Measurements from ENCODE around the gene MUC6. TPM values are rescaled to one million over a fixed set of nuclear protein-coding genes. Genes with fewer than 3 reads are reported as not detected.

MUC6 gene
- total RNA-seq, 1 donor from 2014 or later, result not detected

DNA sequence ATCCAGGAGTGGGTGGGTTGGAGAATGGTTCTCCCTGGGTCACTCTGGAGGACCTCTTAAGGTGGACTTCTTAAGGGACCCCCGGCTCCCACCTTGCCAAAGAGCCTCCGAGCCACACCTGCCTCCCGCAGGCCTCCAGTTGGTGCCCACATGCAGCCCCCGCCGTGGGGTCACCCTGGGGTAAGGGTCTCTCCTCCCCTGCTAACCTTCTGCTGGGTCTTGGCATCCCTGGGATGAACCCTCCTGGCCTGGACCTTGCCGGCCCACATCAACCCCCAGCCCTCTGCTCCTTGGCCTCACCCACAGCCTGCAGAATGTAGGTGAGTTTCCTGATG is 12.5 kb upstream of the MUC6 start:
- peaks cover 2% of the 10 kb centered on the region for H3K9me3 Mint-ChIP-seq
- DNase-seq, result no peak
- H3K27ac Mint-ChIP-seq, result no peak overlapping the region
- intact Hi-C loops (cut with micrococcal nuclease), result no loop called here
- no peak for ATAC-seq (ENCODE audit: low read depth)
- no peaks in the 10 kb centered on the region for H3K4me1 Mint-ChIP-seq
- no peaks in the 10 kb centered on the region for H3K36me3 Mint-ChIP-seq (ENCODE audit: low read depth)
- H3K27me3 Mint-ChIP-seq, result peaks cover 10% of the 10 kb centered on the region
- H3K4me3 Mint-ChIP-seq, result no peak overlapping the region
- CTCF ChIA-PET, result no interaction called here
- POLR2A ChIA-PET, result no interaction called here
- TF ChIP-seq, protein P1, sequence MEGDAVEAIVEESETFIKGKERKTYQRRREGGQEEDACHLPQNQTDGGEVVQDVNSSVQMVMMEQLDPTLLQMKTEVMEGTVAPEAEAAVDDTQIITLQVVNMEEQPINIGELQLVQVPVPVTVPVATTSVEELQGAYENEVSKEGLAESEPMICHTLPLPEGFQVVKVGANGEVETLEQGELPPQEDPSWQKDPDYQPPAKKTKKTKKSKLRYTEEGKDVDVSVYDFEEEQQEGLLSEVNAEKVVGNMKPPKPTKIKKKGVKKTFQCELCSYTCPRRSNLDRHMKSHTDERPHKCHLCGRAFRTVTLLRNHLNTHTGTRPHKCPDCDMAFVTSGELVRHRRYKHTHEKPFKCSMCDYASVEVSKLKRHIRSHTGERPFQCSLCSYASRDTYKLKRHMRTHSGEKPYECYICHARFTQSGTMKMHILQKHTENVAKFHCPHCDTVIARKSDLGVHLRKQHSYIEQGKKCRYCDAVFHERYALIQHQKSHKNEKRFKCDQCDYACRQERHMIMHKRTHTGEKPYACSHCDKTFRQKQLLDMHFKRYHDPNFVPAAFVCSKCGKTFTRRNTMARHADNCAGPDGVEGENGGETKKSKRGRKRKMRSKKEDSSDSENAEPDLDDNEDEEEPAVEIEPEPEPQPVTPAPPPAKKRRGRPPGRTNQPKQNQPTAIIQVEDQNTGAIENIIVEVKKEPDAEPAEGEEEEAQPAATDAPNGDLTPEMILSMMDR (IDR thresholded peaks at IDR 0.05), result no peak

DNA sequence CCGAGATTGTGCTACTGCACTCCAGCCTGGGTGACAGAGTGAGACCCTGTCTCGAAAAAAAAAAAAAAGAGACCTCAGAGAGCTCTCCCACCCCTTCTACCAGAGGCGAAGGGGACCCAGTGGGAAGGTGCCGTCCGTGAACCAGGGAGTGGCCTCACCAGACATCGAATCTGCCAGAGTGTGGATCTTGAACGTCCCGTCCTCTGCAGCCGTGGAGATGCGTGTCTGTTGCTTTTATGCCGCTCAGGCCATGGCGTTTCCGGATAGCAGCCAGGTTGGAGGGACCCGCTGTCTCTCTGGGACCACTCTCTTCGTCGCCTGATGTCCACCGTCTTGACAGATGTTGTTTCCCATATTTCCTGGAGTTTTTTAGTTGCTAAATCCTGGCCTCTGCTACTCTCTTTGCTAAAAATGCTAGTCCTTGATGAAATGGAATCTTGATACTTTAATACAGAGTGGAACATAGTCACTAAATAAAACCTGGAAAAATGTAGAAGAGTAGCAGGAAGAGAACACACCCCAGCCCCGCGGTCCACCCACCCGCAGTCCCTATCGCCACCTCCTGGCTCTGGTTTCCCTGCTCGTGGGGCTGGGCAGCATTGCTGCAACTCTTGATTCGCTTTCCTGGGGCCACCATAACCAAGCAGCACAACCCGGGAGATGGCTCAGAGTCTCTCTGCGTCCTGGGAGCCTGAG is 12.0 kb upstream of the MUC6 start:
- Mint-ChIP-seq H3K27me3 (peaks cover 10% of the 10 kb centered on the region), H3K4me3 (no peak overlapping the region), H3K36me3 (ENCODE audit: low read depth) (no peaks in the 10 kb centered on the region), H3K9me3 (peaks cover 2% of the 10 kb centered on the region), H3K27ac (no peak overlapping the region), H3K4me1 (no peaks in the 10 kb centered on the region)
- ATAC-seq (ENCODE audit: low read depth) (no peak), DNase-seq (no peak)
- TF ChIP-seq, protein P1 (IDR thresholded peaks at IDR 0.05), result no peak
- POLR2A ChIA-PET, result interaction anchor here (0.7 kb wide), 1 partner anchor 16 kb away, joined by 3 read pairs; no protein-coding TSS in a partner anchor
- CTCF ChIA-PET, result no interaction called here
- intact Hi-C loops (cut with micrococcal nuclease), result no loop called here

GRCh38 chr11:1047595-1048156 is 11.2 kb upstream of the MUC6 start:
- ChIA-PET POLR2A (interaction anchor here (0.7 kb wide), 1 partner anchor 17 kb away, joined by 3 read pairs; no protein-coding TSS in a partner anchor), CTCF (no interaction called here)
- Mint-ChIP-seq H3K27ac (no peak overlapping the region), H3K4me3 (no peak overlapping the region), H3K36me3 (ENCODE audit: low read depth) (no peaks in the 10 kb centered on the region), H3K27me3 (peaks cover 10% of the 10 kb centered on the region), H3K4me1 (no peaks in the 10 kb centered on the region), H3K9me3 (peaks cover 2% of the 10 kb centered on the region)
- TF ChIP-seq, protein P1 (IDR thresholded peaks at IDR 0.05), result no peak
- ATAC-seq (ENCODE audit: low read depth) (no peak), DNase-seq (no peak)
- intact Hi-C loops (cut with micrococcal nuclease), result no loop called here

DNA sequence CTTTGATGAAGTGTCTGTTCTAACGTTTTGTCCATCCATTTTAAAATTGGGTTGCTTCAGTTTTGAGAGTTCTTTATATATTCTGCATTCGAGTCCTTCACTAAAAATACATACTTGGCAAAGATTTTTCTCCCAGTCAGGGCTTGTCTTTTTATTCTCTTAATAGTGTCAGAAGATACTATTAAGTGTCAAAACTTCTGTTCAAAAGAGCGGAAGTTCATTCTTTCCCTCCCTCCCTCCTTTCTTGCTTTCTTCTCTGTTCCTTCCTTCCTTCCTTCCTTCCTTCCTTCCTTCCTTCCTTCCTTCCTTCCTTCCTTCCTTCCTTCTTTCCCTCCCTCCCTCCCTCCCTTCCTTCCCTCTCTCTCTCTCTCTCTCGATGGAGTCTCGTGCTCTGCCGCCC is 7.6 kb upstream of the MUC6 start:
- CTCF ChIA-PET, result no interaction called here
- intact Hi-C loops (cut with micrococcal nuclease), result no loop called here
- Mint-ChIP-seq H3K4me3 (no peak overlapping the region), H3K36me3 (ENCODE audit: low read depth) (no peaks in the 10 kb centered on the region), H3K4me1 (no peaks in the 10 kb centered on the region), H3K27ac (no peak overlapping the region), H3K27me3 (peaks cover 10% of the 10 kb centered on the region), H3K9me3 (peaks cover 2% of the 10 kb centered on the region)
- ATAC-seq (ENCODE audit: low read depth) (no peak), DNase-seq (no peak)
- POLR2A ChIA-PET, result no interaction called here
- TF ChIP-seq, protein P1 (IDR thresholded peaks at IDR 0.05), result no peak

DNA sequence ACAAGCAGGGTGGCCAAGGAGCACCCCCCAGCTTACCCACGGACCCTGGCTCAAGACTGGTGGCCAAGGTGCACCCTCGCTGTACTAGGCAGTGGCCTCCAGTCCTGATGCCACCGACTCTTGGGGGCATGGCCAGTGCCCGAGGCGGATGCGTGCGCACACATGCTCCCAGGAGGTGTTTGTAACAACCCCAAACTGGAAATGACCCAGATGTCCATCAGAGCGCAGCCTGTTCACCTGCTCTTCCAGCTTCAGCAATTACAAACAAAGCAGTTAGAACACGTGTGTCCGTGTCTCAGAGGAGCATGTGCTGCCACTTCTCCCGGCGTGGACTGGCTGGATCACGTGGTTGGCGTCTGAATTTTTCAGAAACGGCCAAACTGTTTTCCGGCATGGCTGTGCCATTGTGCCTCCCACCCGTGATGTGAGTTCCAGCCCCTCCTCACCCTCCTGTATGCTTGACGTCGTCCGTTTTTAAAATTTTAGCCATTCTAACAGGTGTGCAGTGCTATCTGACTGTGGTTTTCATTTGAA is 7.1 kb upstream of the MUC6 start:
- Mint-ChIP-seq H3K36me3 (ENCODE audit: low read depth) (no peaks in the 10 kb centered on the region), H3K27me3 (peaks cover 9% of the 10 kb centered on the region), H3K9me3 (peaks cover 2% of the 10 kb centered on the region), H3K4me1 (no peaks in the 10 kb centered on the region), H3K4me3 (no peak overlapping the region), H3K27ac (no peak overlapping the region)
- no peak for ATAC-seq (ENCODE audit: low read depth)
- TF ChIP-seq, protein P1 (IDR thresholded peaks at IDR 0.05), result no peak
- CTCF ChIA-PET, result no interaction called here
- POLR2A ChIA-PET, result no interaction called here
- no peak for DNase-seq
- intact Hi-C loops (cut with micrococcal nuclease), result no loop called here

Measured in activated B cell treated with CpG ODN at 0.5 μM for 24 hours (primary cell).